HG03439 (cell line): ENCODE results near the gene RGSL1.

Experiments used
- ATAC-seq: cut with Tn5 transposase; IDR thresholded peaks from one replicate; pipeline ENCODE4 v1.9.1; 2021; ENCODE audit warnings: mild to moderate bottlenecking, moderate library complexity; ENCODE audit not compliant: unreplicated experiment

RGSL1 gene

GRCh38 chr1:182587666-182588499 lies 137.9 kb downstream of the RGSL1 start:
- ATAC-seq: no peak

- peak; percentile 87 for ATAC-seq
Observed at GRCh38 chr1:182588500-182589396, 138.8 kb downstream of the RGSL1 start, which contains the start of gene RNASEL. Gene RNASEL (minus strand): TSS chr1:182589256. CDS start chr1:182586806, 2,450 bp downstream.

DNA sequence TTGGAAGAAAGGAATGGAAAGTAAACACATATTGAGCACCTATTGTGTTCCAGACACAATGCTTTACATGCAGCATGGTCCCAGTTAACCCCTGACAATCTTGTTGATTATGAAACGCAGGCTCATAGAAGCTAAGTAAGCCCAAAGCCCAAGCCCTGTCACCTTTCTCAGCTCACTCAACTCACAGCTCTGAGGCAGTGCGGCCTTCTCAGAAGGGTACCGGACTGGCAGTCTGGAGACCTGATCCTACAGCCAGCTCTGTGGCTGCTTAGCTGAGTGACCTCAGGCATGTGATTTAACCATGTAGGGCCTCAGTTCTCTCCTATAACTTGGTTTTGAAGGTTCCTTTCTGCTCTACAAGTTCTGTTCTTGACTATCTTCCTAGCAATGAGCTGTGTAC lies 139.6 kb downstream of the RGSL1 start:
- ATAC-seq: no peak

GRCh38 chr1:182589931-182590330 lies 140.0 kb downstream of the RGSL1 start:
- no peak for ATAC-seq

DNA sequence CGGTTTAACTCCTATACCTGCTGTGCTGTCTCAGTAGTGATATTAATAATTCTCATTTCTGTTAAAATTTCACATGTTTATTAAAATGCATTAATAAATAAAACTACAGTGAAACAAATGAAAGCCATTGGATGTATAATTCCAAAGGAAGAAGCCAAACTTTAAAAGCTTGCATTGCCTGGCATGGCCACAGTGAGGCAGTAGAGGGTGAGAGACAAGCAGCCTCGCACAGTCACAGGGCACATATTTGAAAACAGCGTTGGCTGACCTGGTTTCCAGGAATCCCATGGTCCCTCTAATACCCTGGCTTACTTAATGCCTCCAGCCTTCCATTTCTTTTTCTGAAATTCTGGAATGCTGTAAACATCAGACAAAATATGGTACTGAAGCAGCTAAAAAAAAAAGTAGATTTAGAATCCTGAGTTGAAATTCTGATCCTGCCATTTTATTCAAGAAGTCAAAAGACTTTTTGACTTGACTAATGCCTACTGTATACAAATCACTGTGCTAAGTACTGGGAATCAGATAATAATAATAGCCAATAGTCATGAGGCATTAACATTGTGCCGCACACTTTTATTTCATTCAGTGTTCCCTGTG lies 145.8 kb downstream of the RGSL1 start:
- ATAC-seq: no peak

- ATAC-seq: no peak
Observed at GRCh38 chr1:182596934-182597333, 147.0 kb downstream of the RGSL1 start.

DNA sequence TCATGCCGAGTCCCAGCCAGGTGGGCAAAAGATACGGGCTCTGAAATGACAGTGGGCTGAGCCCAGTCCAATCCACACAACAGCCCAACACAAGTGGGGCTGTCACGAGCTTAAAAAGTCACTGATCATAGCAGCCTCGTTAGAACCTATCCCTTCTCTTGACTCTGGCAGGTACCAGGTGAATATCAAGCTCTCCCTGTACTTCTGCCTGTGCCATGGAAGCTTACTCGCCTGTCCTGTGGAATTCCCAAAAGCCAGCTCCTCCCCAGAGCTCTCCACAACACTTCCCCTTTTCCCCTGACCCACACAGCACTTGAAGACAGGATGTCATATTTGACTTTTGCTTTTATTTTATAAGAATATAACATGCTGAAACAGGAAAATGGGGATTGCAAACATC lies 148.3 kb downstream of the RGSL1 start:
- no peak for ATAC-seq

DNA sequence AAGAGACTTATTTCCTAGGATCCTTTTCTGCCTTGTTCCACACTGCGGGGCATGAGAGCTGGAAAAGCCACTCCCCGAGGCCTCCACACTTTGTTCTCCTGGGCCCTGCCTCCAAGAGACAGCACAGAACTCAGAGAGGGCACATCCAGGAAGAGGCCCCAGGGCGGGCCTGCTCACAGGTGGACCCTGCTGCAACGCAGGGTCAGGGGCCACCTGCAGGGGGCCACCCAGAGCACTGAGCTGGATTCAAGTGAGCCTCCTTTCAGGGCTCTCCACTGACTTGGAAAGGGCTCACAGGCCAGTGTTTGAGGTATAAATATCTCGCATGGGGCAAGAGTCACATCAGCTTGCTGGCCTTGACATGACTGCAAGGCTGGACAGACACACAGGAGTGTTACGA lies 149.4 kb downstream of the RGSL1 start:
- ATAC-seq: no peak

DNA sequence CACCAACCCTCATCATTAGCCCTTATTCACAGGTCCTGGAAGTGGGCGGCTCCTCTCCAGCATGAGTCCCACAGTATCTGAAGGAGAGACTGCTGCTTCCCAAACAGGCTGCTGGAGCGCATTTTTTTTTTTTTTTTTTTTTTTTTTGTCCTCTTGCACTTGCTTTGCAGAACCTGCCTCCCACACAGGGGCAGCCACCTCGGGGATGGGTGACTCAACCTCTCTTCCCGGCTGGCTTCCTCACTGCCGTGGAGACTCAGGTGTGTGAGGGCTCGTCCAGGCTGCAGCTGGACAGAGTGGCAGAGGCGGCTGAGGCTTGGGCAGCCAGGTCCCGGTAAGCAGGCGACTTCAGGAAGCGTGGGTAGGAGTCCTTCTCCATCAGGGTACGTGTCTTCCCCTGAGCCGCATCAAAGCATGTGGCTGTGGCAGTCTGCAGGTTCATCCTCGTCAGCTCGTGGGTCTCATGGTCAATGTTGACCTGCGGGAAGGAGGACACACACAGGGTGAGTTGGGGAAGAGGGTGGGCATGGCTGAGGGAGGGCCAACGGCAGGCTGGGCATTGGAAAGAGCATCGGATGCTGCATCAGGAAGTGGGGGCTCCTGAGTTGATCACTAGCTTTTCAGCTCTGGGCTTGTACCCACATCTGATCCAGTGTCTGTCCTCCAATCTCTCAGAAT lies 150.2 kb downstream of the RGSL1 start:
- no peak for ATAC-seq

- ATAC-seq: no peak
Observed at GRCh38 chr1:182600745-182601415, 150.9 kb downstream of the RGSL1 start.

GRCh38 chr1:182601416-182601786 lies 151.5 kb downstream of the RGSL1 start:
- ATAC-seq: no peak

- no peak for ATAC-seq
Observed at GRCh38 chr1:182601913-182602312, 152.0 kb downstream of the RGSL1 start.

GRCh38 chr1:182602935-182603645 lies 153.1 kb downstream of the RGSL1 start:
- no peak for ATAC-seq

- peak; percentile 10 for ATAC-seq
Observed at GRCh38 chr1:182603646-182604174, 153.8 kb downstream of the RGSL1 start.

DNA sequence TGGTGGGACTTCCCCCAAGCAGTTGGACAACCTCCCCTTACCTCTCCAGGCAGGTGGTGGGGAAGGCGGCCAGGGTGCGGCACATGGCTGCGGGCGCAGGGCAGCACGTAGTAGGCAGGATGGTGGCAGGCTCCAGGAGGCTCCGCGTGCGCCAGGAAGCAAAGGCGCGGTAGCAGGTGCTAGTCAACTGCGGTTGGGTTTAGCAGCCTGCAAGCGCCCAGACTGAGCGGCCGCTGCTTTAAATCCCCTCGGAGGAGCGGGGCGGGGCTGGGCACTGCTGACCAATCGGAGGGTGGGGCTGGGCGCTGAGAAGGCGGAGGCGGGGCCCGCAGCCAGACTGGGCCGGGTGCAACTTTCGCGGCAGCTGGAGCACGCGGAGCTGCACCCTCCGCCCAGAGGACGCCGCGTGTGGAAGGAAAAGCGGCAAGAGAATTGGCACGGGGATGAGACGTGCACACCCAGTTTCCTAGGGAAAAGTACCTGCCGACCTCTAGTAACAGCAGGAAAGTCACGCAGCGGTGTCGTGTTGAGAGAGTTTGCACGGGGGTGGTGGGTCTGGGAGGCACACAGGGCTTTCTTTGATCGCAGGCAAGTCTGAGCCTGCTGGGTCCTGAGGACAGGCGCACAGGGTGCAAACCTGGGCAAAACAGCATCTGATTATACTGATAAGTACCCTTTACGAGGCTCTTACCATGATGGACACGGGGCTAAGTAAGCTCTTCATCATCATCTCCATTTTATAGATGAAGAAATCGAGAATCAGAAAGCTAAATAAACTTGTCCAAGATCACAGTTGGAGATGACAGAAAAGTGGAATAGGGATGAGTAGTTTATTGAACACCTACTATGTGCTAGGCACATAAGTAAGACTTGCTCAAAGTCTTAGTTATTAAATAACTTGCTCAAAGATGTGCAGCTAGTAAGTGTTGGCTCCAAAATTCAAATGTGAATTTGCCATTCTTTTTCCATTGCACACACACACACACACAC lies 154.5 kb downstream of the RGSL1 start, which contains the start of gene RGS16:
Gene RGS16, minus strand, starts transcription at position 215 of the 990 bp plus-strand sequence. Its CDS starts 130 bp downstream, at position 85.
- peak; percentile 86 for ATAC-seq

GRCh38 chr1:182607566-182607965 lies 157.6 kb downstream of the RGSL1 start:
- no peak for ATAC-seq

GRCh38 chr1:182608236-182608635 lies 158.3 kb downstream of the RGSL1 start:
- no peak for ATAC-seq
